EH (cell line): ENCODE data around the gene CHPT1.
A peak's percentile ranks its signal among the peaks of the same experiment; 100 is the strongest.

Experiments used
- DNase-seq: peaks from one replicate; pipeline ENCODE4 v3.0.0-alpha.2; 2015; ENCODE audit warnings: low read depth

CHPT1 gene

DNA sequence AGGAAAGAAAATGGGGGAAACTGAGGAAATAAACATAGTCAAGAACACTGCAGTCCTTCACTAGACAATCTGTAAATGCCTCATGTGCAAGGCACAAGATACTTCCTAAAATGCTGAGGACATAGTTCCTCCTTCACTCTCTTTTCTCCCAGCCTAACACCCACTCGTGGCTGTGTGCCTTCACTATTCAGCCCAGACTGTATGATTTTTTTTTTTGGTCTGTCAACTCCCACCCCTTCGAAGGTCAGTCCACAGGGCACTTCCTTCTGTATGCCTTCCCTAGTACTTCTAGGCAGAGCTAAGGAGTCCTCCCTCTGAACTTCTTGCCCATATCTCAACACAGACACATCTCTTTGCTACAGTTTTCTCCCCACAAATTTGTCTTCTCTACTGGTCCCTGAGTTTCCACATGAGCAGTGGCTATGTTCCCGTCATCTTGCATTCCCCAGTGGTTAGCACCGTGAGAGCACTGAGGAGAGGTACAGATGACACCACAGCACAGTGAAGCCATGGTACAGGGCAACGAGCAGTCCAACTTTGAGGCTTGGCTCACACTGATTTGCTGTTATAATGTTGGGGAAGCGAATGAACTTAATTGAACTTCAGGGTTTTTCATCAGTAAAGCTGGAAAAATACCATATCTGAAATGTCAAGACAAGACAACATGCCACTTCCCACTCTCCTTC lies 65.9 kb downstream of the CHPT1 start:
- DNase-seq: no peak

DNA sequence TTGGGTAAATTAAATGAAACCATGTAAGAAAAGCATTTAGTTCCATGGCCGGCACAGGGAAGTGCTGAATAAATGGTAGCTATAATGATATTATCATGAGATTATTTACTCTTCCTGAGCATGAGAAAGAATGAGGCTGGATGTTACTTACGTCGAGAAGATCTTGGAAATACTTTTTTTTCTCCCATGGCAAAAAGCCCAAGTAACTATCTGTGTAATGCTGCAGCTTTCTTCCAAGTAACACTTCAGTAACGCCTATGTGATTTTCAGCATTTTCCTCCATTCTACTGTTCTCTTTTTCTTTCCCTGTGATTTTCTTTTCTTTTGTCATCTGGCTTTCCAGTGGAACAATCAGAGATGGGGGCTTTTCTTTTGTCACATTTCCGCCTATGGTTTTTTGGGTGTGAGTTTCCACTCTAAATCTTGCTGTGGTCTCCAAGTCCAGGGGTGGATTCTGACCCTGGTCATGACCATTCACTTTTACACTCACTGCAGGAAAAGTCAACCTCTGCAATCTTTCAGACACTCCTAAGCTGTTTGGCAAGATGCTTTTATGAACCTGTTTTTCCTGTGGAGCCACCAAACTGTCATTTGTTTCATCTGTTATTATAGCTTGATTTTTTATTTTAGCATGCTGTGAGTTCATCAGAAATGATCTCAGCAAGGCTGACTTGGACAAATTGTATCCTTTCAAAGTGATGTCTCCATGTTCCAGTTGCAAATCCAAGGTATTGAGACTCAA lies 66.8 kb downstream of the CHPT1 start:
- no peak for DNase-seq

DNA sequence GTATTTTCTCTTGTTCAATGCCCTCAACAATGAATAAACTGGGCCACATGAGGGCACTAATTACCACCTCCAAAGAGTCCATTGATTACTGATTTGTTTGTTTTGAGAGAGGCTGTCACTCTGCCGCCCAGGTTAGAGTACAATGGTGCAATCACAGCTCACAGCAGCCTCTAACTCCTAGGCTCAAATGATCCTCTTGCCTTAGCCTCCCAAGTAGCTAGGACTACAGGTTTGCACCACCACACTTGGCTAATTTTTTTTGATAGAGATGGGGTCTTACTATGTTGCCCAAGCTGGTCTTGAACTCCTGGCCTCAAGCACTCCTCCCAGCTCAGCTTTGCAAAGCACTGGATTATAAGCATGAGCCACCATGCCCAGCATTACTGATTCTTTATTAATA lies 70.1 kb downstream of the CHPT1 start:
- DNase-seq: no peak

GRCh38 chr12:101768781-101769180 lies 71.3 kb downstream of the CHPT1 start:
- DNase-seq: no peak

DNA sequence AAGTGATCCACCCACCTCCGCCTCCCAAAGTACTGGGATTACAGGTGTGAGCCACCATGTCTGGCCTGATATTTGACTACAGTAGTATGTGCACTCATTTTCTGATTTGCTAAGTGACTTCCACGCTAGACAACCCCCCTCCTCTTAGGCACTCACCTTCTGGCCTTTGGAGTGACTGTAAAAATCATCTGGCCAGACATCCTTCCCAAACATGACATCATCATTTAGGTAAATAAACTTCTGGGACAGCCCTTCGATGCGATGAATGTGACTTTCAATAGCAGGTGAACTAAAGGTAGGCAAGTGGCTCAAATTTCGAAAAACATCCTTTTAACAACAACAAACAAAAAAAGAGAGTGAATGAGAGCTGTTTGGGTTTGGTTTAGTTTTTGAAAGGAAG lies 72.4 kb downstream of the CHPT1 start:
- no peak for DNase-seq

- DNase-seq: no peak
These were observed 74.8 kb downstream of the CHPT1 start for GRCh38 chr12:101772012-101772775.

GRCh38 chr12:101773650-101774162 lies 76.3 kb downstream of the CHPT1 start:
- DNase-seq: peak; percentile 75

DNA sequence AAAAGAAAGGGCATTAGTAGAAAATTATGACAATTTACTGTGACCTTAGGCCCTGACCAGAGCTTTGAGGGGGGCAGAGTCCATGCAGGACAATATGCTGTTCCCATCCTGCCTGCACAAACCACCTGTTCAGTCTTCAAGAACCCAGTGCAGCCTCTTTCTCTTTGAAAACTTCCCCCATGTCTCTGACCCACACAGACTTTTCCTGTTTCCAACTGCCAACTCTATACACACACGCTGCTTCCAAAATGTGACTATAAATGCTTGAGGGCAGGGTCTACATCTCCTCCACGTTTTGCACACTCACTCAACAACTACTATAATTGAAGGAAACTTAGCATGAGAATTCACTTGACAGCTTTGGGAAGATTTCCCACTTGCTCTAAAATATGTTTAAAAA lies 78.4 kb downstream of the CHPT1 start:
- DNase-seq: no peak

GRCh38 chr12:101777485-101777884 lies 80.0 kb downstream of the CHPT1 start:
- DNase-seq: no peak

DNA sequence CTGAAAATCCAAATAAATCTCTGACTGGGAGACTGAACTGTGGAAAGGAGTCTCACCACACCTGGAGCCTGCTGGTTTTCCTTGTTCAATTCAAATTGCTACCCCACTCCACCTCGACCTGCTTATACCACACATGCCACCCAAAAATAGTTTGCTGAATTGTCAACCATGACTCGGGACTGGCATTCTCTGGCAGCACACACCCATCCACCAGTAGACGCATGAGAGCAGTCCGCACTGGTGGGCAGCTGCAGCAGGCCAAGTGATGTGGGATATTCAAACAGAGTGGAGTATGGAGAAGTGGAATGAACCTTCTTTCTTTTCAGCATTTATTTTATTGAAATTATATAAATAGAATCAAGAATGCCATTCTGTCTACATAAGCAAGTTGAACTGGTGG lies 80.5 kb downstream of the CHPT1 start:
- DNase-seq: no peak
